GM06990 (cell line): Measurements from ENCODE around the gene IFNE.

Experiments
- DNase-seq: peaks from one replicate; pipeline ENCODE4 v3.0.0-alpha.2; 2011; ENCODE audit not compliant: insufficient read length; ENCODE audit errors: extremely low read depth
- H3K27me3 ChIP-seq: replicated peaks from 2 replicates; pipeline ENCODE4 v1.6.0; 2011; ENCODE audit warnings: low read length; ENCODE audit not compliant: control insufficient read depth, insufficient read depth
- H3K36me3 ChIP-seq: 2 replicates; pipeline ENCODE4 v1.5.1; 2011; ENCODE audit warnings: low read length; ENCODE audit not compliant: control insufficient read depth, insufficient read depth
- H3K4me3 ChIP-seq: replicated peaks from 2 replicates; pipeline ENCODE4 v1.5.1; 2011; ENCODE audit warnings: low read depth, mild to moderate bottlenecking, control low read depth, low read length
- CTCF ChIP-seq: IDR thresholded peaks from 2 replicates; pipeline ENCODE4 v1.5.1; 2011; ENCODE audit warnings: low read length, control low read depth, mild to moderate bottlenecking, inconsistent platforms; ENCODE audit not compliant: insufficient read depth, poor library complexity, severe bottlenecking

The IFNE gene

GRCh38 chr9:21481470-21482056 is 550 bp downstream of the IFNE start:
- no peak for TF ChIP-seq CTCF
- no peaks in the 10 kb centered on the region for H3K36me3 ChIP-seq
- 0 out of 2 replicates have a peak, but pooled peaks cover 1% of the 10 kb centered on the region for H3K27me3 ChIP-seq
- H3K4me3 ChIP-seq = no peak overlapping the region
- no peak for DNase-seq

- 0 out of 2 replicates have a peak, but pooled peaks cover 1% of the 10 kb centered on the region for H3K27me3 ChIP-seq
- H3K36me3 ChIP-seq = no peaks in the 10 kb centered on the region
- DNase-seq = no peak
- no peak overlapping the region for H3K4me3 ChIP-seq
- TF ChIP-seq CTCF = no peak
These were observed 2.9 kb downstream of the IFNE start for GRCh38 chr9:21479152-21479702.

- Histone ChIP-seq H3K27me3 (0 out of 2 replicates have a peak, but pooled peaks cover 1% of the 10 kb centered on the region), H3K36me3 (no peaks in the 10 kb centered on the region), H3K4me3 (no peak overlapping the region)
- DNase-seq = no peak
- TF ChIP-seq CTCF = no peak
These were observed 4.6 kb downstream of the IFNE start for GRCh38 chr9:21477466-21477865.

GRCh38 chr9:21473236-21473635 is 8.9 kb downstream of the IFNE start:
- no peaks in the 10 kb centered on the region for H3K36me3 ChIP-seq
- no peak overlapping the region for H3K4me3 ChIP-seq
- H3K27me3 ChIP-seq = no peaks in the 10 kb centered on the region
- TF ChIP-seq CTCF = no peak
- no peak for DNase-seq

GRCh38 chr9:21470126-21470525 is 12.0 kb downstream of the IFNE start:
- Histone ChIP-seq H3K36me3 (no peaks in the 10 kb centered on the region), H3K4me3 (no peak overlapping the region), H3K27me3 (no peaks in the 10 kb centered on the region)
- DNase-seq = no peak
- TF ChIP-seq CTCF = no peak
